ENCODE results near the gene TP53. TPM values are rescaled to one million over a fixed set of nuclear protein-coding genes. Genes with fewer than 3 reads are reported as not detected.

The TP53 gene
- total and polyA plus RNA-seq, 3 experiments from 2014 or later: 33.5 to 151 (median 150) TPM

DNA sequence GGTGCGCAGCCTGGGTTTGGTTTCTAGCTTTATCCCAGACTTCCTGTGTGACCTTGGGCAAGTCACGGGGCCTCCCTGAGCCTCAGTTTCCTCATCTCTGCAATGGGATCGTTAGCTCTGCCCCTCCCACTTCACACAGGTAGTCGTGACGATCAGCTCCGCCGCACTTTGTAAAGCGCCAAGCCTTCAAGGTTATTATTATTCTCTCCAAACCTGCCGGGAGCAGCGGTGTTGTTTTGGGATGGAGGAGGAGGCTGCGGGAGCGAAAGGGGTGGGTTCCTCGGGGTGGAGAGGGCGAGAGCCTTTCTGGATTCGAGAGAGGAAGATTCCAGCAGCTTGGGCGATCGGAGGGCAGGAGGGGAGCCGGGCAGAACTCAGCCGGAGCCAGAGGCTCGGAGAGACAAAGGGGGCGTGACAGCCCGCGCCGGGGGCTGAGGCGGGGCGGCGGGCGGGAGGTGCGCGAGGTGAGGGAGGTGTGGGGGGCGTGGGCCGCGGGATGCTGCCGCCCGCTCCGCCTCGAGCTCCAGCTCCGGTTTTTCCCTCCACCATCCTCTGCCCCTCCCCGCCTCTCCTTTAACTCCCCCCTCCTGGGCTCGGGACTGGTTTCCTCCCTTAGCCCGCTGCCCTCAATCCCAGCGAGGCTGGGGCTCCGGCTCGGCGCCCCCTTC, 17.4 kb upstream of the TP53 start, which contains the start of gene EFNB3:
TSS of gene EFNB3 (plus strand) at position 602 of the 668 bp plus-strand sequence. CDS start 397 bp downstream, outside the sequence.
- H3K4me3 Mint-ChIP-seq: peak within 1 kb of the TSS; percentile 45 to 89 (median 76)
- Histone ChIP-seq H3K4me1 (ENCODE audit: insufficient read depth, low read length) (peaks cover 10% of the 10 kb centered on the region), H3K4me3 (ENCODE audit: low read length) (no peak within 1 kb of the TSS), H3K9me3 (ENCODE audit: low read length) (no peaks in the 10 kb centered on the region), H3K36me3 (ENCODE audit: insufficient read depth, low read length) (no peaks in the 10 kb centered on the region), H3K27me3 (ENCODE audit: insufficient read depth, low read length, poor library complexity, severe bottlenecking) (peaks cover 26% of the 10 kb centered on the region), H3K27ac (ENCODE audit: low read depth, low read length) (no peak within 1 kb of the TSS)
- POLR2A ChIA-PET: no interaction called here
- peaks cover 14 to 24% (median 23%) of the 10 kb centered on the region in 3 donors for H3K4me1 Mint-ChIP-seq
- peaks cover 38 to 63% of the 10 kb centered on the region in 2 donors for H3K27me3 Mint-ChIP-seq
- H3K27ac Mint-ChIP-seq: peak within 1 kb of the TSS in 1 of 8 donors; percentile 29
- no peak for DNase-seq
- H3K36me3 Mint-ChIP-seq: peaks cover 11 to 30% (median 27%) of the 10 kb centered on the region in 3 donors
- no peaks in the 10 kb centered on the region for H3K9me3 Mint-ChIP-seq
- CTCF ChIA-PET: interaction anchor here (0.9 to 1.1 kb wide), 2 partner anchors 16 to 650 kb away, joined by 3 read pairs; partner anchors contain the start of gene WRAP53

DNA sequence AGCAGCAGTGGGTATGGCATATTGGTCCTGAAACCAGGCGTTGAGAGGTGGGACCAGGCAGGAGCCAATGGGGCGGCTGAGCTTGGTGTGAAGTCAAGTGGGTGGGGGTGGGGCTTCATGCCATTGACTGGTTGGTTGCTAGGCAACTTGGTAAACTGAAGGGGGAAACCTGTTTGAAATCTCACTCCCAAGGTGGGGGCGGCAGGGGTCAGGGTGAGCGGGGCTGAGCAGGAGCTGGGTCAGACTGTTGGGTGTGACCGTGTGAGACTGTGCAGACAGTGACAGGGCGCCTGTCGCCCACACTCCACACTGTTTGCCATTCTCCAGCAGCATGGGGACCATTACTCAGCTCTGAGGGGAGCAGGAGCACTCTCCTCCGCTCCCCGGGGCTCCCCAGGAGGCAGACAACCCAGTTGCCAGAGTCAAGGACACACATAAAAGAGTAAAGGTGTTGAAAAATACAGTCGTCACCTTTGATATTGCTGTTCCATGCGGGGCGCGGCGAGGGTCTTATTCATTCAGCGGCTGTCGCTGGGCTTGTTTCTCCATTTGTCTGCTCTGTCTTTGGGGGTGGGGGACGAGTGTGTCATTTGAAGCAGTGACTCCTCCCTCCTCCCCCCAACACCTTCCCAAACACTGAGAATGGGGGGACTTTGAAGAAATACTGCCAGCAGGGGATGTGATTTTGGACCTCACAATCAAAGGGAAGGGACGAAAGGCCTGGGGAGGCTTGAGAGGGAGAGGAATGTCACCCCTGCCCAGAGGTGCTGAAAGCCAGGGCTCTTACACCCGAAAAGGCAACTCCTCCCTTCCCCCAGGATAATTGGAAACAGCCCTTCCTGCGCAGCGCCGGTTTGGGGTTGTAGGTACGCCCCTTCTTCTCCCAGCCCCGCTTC, 16.5 kb upstream of the TP53 start:
- Mint-ChIP-seq H3K4me1 (peaks cover 14 to 24% (median 23%) of the 10 kb centered on the region in 3 donors), H3K27me3 (peaks cover 35 to 61% of the 10 kb centered on the region in 2 donors), H3K27ac (peak overlapping the region in 2 of 8 donors; percentile 13 to 54), H3K4me3 (peak overlapping the region in 6 of 7 donors; percentile 54 to 89 (median 76)), H3K36me3 (peaks cover 11 to 30% (median 27%) of the 10 kb centered on the region in 3 donors), H3K9me3 (no peaks in the 10 kb centered on the region)
- CTCF ChIA-PET: interaction anchor here (0.9 to 1.1 kb wide), 2 partner anchors 15 to 649 kb away, joined by 3 read pairs; partner anchors contain the start of gene WRAP53
- POLR2A ChIA-PET: interaction anchor here (0.6 kb wide), 1 partner anchor 523 kb away, joined by 4 read pairs; no protein-coding TSS in a partner anchor
- no peaks in the 10 kb centered on the region for H3K9me3 ChIP-seq (ENCODE audit: low read length)
- no peak overlapping the region for H3K4me3 ChIP-seq (ENCODE audit: low read length)
- no peaks in the 10 kb centered on the region for H3K36me3 ChIP-seq (ENCODE audit: insufficient read depth, low read length)
- H3K4me1 ChIP-seq (ENCODE audit: insufficient read depth, low read length): peaks cover 10% of the 10 kb centered on the region
- peaks cover 26% of the 10 kb centered on the region for H3K27me3 ChIP-seq (ENCODE audit: insufficient read depth, low read length, poor library complexity, severe bottlenecking)
- no peak for DNase-seq
- H3K27ac ChIP-seq (ENCODE audit: low read depth, low read length): no peak overlapping the region

- ChIA-PET CTCF (no interaction called here), POLR2A (no interaction called here)
- H3K27ac Mint-ChIP-seq: no peak overlapping the region
- peaks cover 10% of the 10 kb centered on the region for H3K4me1 ChIP-seq (ENCODE audit: insufficient read depth, low read length)
- peaks cover 26% of the 10 kb centered on the region for H3K27me3 ChIP-seq (ENCODE audit: insufficient read depth, low read length, poor library complexity, severe bottlenecking)
- no peak overlapping the region for H3K4me3 ChIP-seq (ENCODE audit: low read length)
- H3K4me1 Mint-ChIP-seq: peaks cover 14 to 24% (median 23%) of the 10 kb centered on the region in 3 donors
- H3K9me3 Mint-ChIP-seq: no peaks in the 10 kb centered on the region
- peaks cover 15 to 35% (median 32%) of the 10 kb centered on the region in 3 donors for H3K36me3 Mint-ChIP-seq
- DNase-seq: no peak
- no peaks in the 10 kb centered on the region for H3K36me3 ChIP-seq (ENCODE audit: insufficient read depth, low read length)
- H3K4me3 Mint-ChIP-seq: no peak overlapping the region
- H3K27me3 Mint-ChIP-seq: peaks cover 31 to 54% of the 10 kb centered on the region in 2 donors
- no peaks in the 10 kb centered on the region for H3K9me3 ChIP-seq (ENCODE audit: low read length)
- no peak overlapping the region for H3K27ac ChIP-seq (ENCODE audit: low read depth, low read length)
These were observed 15.5 kb upstream of the TP53 start for GRCh38 chr17:7702776-7703175.

DNA sequence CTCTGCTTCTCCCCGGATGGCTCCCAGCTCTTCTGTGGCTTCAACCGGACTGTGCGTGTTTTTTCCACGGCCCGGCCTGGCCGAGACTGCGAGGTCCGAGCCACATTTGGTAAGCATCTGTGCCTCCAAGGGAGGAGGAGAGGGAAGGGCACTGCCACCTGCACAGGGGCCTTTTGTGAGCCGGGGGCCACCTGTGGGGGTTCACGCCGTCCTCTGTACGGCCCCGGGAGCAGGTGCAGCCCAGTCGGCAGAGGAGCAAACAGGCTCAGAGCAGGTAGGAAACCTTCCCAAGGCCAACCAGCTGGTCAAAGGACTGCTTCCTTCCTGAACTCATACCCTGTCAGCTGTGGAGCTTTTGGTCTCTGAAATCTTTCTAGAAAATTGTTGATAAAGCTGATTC, 14.4 kb upstream of the TP53 start:
- Histone ChIP-seq H3K27me3 (ENCODE audit: insufficient read depth, low read length, poor library complexity, severe bottlenecking) (peaks cover 19% of the 10 kb centered on the region), H3K36me3 (ENCODE audit: insufficient read depth, low read length) (no peaks in the 10 kb centered on the region), H3K4me1 (ENCODE audit: insufficient read depth, low read length) (peaks cover 10% of the 10 kb centered on the region), H3K27ac (ENCODE audit: low read depth, low read length) (no peak overlapping the region), H3K4me3 (ENCODE audit: low read length) (no peak overlapping the region), H3K9me3 (ENCODE audit: low read length) (no peaks in the 10 kb centered on the region)
- CTCF ChIA-PET: no interaction called here
- Mint-ChIP-seq H3K4me3 (peak overlapping the region in 1 of 7 donors; percentile 49), H3K36me3 (peaks cover 16 to 40% (median 33%) of the 10 kb centered on the region in 3 donors), H3K27ac (no peak overlapping the region), H3K9me3 (no peaks in the 10 kb centered on the region), H3K4me1 (peaks cover 14 to 24% (median 23%) of the 10 kb centered on the region in 3 donors), H3K27me3 (peaks cover 21 to 43% of the 10 kb centered on the region in 2 donors)
- POLR2A ChIA-PET: no interaction called here
- no peak for DNase-seq

- DNase-seq: no peak
- ChIA-PET CTCF (no interaction called here), POLR2A (no interaction called here)
- Histone ChIP-seq H3K36me3 (ENCODE audit: insufficient read depth, low read length) (no peaks in the 10 kb centered on the region), H3K27ac (ENCODE audit: low read depth, low read length) (no peak overlapping the region), H3K9me3 (ENCODE audit: low read length) (no peaks in the 10 kb centered on the region), H3K4me3 (ENCODE audit: low read length) (no peak overlapping the region), H3K4me1 (ENCODE audit: insufficient read depth, low read length) (peaks cover 10% of the 10 kb centered on the region), H3K27me3 (ENCODE audit: insufficient read depth, low read length, poor library complexity, severe bottlenecking) (peaks cover 10% of the 10 kb centered on the region)
- Mint-ChIP-seq H3K4me1 (peaks cover 10 to 17% (median 13%) of the 10 kb centered on the region in 3 donors), H3K36me3 (peaks cover 21 to 49% (median 42%) of the 10 kb centered on the region in 3 donors), H3K9me3 (no peaks in the 10 kb centered on the region), H3K4me3 (no peak overlapping the region), H3K27me3 (peaks cover 11 to 31% of the 10 kb centered on the region in 2 donors), H3K27ac (no peak overlapping the region)
These were observed 13.2 kb upstream of the TP53 start for GRCh38 chr17:7700510-7700909.

DNA sequence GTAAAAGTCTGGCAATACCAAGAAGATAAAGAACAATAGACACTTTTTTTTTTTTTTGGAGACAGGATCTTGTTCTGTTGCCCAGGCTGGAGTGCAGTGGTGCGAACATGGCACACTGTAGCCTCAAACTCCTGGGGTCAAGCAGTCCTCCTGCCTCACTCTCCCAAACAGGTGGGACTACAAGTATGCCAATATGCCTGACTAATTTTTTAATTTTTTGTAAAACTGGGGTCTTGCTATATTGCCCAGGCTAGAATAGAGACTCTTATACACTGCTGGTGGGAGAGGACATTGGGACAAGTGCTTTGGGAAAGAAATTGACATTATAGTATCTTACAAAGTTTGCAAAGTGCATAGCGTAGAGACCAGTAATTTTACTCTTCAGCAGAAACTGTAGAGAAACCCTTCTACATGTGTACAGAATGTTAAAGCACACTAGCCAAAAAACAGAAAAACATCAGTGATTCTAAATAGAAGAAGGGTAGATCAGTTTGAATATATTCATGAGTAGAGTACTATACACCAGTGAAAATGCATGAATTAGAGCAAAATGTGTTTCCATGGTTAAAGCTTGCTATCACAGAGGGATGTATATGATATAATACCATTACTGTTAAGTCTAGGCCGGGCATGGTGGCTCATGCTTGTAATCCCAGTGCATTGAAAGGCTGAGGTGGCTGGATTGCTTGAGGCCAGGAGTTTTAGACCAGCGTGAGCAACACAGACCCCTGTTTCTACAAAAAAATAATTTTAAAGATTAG, 10.7 kb upstream of the TP53 start:
- H3K9me3 ChIP-seq (ENCODE audit: low read length): no peaks in the 10 kb centered on the region
- no peaks in the 10 kb centered on the region for H3K4me1 Mint-ChIP-seq
- H3K27me3 Mint-ChIP-seq: peaks cover 3 to 11% of the 10 kb centered on the region in 2 donors
- H3K36me3 ChIP-seq (ENCODE audit: insufficient read depth, low read length): no peaks in the 10 kb centered on the region
- no peak overlapping the region for H3K4me3 ChIP-seq (ENCODE audit: low read length)
- no peak overlapping the region for H3K27ac Mint-ChIP-seq
- H3K36me3 Mint-ChIP-seq: peaks cover 29 to 62% (median 43%) of the 10 kb centered on the region in 3 donors
- no peaks in the 10 kb centered on the region for H3K27me3 ChIP-seq (ENCODE audit: insufficient read depth, low read length, poor library complexity, severe bottlenecking)
- no peaks in the 10 kb centered on the region for H3K9me3 Mint-ChIP-seq
- no peak for DNase-seq
- H3K27ac ChIP-seq (ENCODE audit: low read depth, low read length): no peak overlapping the region
- H3K4me3 Mint-ChIP-seq: no peak overlapping the region
- no peaks in the 10 kb centered on the region for H3K4me1 ChIP-seq (ENCODE audit: insufficient read depth, low read length)
- ChIA-PET POLR2A (no interaction called here), CTCF (no interaction called here)

- Histone ChIP-seq H3K36me3 (ENCODE audit: insufficient read depth, low read length) (no peaks in the 10 kb centered on the region), H3K27ac (ENCODE audit: low read depth, low read length) (no peak overlapping the region), H3K27me3 (ENCODE audit: insufficient read depth, low read length, poor library complexity, severe bottlenecking) (no peaks in the 10 kb centered on the region), H3K9me3 (ENCODE audit: low read length) (no peaks in the 10 kb centered on the region), H3K4me3 (ENCODE audit: low read length) (no peak overlapping the region), H3K4me1 (ENCODE audit: insufficient read depth, low read length) (no peaks in the 10 kb centered on the region)
- H3K4me1 Mint-ChIP-seq: no peaks in the 10 kb centered on the region
- H3K27me3 Mint-ChIP-seq: peaks cover under 1 to 2% of the 10 kb centered on the region in 2 donors
- H3K27ac Mint-ChIP-seq: peak overlapping the region in 1 of 8 donors; percentile 91
- peak overlapping the region in 1 of 7 donors; percentile 73 for H3K4me3 Mint-ChIP-seq
- DNase-seq: no peak
- POLR2A ChIA-PET: no interaction called here
- no peaks in the 10 kb centered on the region for H3K9me3 Mint-ChIP-seq
- CTCF ChIA-PET: no interaction called here
- H3K36me3 Mint-ChIP-seq: peaks cover 25 to 44% (median 27%) of the 10 kb centered on the region in 3 donors
These were observed 8.3 kb upstream of the TP53 start for GRCh38 chr17:7695586-7695985.

All from CD8-positive, alpha-beta memory T cell (primary cell).